NCI-H1105 treated with DMSO at 0.1 percent for 48 hours (cell line): Measurements from ENCODE around the gene STARD13.
"Not testable (repeated sequence)": the region's sequence is repeated elsewhere in the genome, so short reads cannot be mapped to it uniquely, and the experiment has no call there.

Experiments
- DNase-seq: peaks from one replicate; lab custom pipeline; 2025; lab: John Stamatoyannopoulos, UW

STARD13 gene

GRCh38 chr13:33196767-33197166, 88.8 kb downstream of the STARD13 start:
- no peak for DNase-seq

- DNase-seq = no peak
These were observed 89.7 kb downstream of the STARD13 start for GRCh38 chr13:33195693-33196464.

GRCh38 chr13:33194820-33195692, 90.5 kb downstream of the STARD13 start:
- no peak for DNase-seq

GRCh38 chr13:33193428-33193974, 92.1 kb downstream of the STARD13 start:
- DNase-seq = no peak

DNA sequence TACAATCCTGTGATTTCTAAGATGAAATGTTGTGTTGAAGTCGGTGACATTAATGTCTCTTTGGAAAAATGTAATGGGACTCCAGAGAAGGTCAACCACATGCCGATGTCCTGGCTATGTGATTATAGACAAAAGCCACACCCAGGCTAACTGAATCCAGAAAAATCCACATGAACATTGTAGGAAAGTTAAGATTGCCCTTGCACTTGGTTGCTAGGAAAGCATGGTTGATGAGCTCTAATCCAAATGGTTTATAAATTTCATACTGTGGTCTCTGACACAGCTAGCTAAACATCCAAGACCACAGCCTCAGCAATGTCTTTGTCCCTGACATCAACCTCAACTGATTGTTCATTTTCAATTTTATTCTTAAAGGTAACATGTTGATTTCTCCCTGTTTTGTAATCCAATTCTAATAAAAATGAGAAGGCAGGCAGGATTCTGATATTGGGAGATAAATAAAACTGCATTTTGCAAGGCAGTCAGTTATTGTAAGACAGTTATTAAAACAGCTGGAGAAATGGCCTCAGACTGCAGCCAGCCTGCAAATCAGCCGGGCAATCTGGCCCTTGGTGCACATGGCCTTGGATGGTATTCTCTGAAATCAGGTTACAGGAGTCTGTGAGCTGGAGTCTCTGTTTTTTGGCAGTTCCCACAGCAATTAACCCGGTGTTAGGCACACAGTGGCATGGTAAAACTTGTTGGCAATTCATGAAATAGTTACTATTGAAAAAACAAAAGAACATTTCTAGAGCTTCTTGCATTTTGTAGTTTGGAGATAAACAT, 93.9 kb downstream of the STARD13 start:
- no peak for DNase-seq

DNA sequence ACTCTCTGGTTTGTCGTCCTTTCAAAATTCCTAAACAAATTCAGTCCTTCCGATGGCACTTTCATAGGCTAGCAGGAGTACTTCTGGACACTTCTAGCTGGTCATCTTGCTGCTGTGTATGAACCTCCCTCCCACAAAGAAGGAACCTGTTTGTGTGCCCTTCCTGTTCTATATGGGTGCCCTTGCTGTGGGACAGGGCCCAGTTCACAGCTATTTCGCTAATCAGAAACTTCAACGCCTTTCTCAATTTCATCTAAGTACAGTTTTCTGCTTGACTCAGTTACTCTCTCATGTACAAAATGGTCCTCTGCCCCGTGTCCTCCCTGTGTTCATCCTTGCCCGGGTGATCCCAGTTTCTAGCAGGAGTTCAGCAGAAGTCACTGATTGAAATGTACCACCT, 96.1 kb downstream of the STARD13 start:
- no peak for DNase-seq

DNA sequence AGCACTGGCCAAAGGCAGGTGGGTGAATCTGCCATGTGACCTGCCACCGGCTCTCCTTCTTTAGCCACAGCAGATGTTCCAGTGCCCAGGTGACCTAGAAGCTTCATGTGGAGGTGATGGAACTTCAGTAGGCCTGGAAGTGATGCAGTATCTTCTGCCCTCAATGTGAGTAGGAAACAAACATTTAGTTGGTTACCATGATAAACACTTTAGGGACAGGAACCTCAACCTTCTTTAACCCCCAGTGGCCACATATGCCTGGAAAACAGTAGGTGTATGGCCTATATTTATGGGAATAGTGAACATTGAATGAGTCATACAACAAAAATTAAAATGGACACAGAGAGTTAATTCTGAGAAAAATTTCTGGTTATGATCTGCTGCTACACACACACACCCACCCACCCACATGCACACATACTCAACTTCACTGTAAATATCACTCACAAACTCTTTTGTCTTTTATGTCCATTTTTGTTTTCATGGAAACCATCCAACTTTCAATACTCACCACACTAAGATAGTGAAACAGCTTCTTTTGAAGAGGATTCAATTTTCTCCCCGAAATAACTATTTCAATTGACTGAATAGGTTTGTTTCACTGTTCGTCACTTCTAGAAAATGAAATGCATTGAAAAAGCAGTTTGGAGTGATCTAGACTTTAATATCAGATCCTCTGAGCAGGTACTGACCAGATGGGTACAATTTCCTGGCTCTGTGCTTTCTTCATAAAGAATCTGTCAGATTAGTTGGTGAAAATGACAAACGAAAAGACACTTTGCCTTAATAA, 97.3 kb downstream of the STARD13 start:
- DNase-seq = no peak

- DNase-seq = no peak
These were observed 98.7 kb downstream of the STARD13 start for GRCh38 chr13:33186861-33187291.

DNA sequence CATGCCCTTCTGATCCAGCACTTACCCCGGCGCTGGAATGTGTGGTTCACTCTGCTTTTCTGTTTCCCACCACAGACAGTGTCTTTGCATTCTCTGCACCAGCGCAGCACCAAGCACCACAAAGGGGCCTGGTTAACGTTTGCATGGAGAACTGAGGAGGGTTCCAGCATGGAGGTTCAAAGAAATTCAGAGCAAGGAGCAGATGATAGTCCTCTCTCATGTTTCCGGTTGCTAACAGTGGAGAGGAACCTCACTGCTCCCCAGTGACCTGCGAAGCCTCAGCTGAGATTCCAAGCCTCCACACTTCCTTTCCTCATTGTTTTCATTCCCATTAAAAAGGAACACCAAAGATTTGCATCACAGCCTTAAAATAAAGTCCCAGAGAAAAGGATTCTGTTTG, 99.7 kb downstream of the STARD13 start:
- no peak for DNase-seq

- DNase-seq = no peak
These were observed 101.0 kb downstream of the STARD13 start for GRCh38 chr13:33184530-33184929.

DNA sequence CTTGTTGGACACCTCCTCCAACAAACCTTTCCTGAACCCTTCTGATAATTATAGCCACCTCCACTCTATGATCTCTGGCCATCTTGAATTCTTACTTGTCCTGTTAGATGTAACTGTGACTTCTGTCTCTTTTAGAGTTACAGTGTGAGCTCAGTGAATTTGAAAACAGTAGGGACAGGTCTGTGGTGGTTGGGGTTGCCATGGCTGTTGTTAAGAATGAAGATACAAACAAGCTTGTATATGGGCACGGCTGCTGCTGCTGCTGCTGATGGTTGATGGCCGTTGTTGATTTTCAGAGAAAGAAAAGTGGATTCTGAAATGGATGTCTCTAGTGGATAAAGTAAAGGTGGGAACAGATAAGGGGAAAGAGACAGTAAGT, 101.5 kb downstream of the STARD13 start:
- no peak for DNase-seq

DNA sequence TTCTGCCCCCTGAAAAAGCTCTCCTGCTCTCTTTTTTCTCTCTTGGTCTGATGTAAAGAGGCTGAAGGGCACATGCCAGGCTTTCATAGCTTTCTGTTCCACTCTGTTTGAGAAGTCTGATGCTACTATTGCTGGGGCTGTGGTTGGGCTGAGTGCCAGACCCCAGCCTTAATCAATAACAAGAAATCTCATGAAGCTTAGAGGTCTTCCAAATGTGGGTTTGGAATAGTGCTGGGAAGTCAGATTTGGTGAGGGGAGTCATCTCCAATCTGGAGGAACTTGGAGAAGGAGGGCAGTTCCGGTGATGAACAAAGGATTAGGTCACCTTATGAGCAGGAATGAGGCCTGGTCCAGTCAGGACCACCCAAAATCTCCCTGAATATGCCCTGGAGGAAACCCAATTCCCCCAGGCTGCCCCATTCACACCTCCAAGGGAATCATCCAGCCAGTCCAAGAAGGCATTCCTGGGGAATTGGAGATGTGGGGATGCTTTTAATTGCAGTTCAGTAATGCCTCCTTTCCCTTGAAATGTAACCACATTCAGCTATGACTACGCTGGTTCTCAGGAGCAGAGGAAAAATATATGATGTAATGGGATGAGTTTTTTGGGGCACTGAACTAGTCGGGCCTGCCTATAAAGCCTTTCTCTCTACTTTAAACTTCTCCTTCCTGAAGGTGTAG, 102.0 kb downstream of the STARD13 start:
- no peak for DNase-seq

GRCh38 chr13:33182729-33183128, 102.8 kb downstream of the STARD13 start:
- no peak for DNase-seq

- DNase-seq = no peak
These were observed 104.3 kb downstream of the STARD13 start for GRCh38 chr13:33181264-33181663.

- DNase-seq = no peak
These were observed 105.3 kb downstream of the STARD13 start for GRCh38 chr13:33180122-33180804.

- no peak for DNase-seq
These were observed 106.1 kb downstream of the STARD13 start for GRCh38 chr13:33179463-33179862.

GRCh38 chr13:33178209-33178840, 107.2 kb downstream of the STARD13 start:
- DNase-seq = no peak

- not testable (repeated sequence) for DNase-seq
These were observed 108.0 kb downstream of the STARD13 start for GRCh38 chr13:33177340-33178208.

GRCh38 chr13:33176526-33176925, 109.0 kb downstream of the STARD13 start:
- no peak for DNase-seq
